Measurements from ENCODE around the gene RNF166. TPM values are rescaled to one million over a fixed set of nuclear protein-coding genes. Genes with fewer than 3 reads are reported as not detected.

RNF166 gene
- total and polyA plus RNA-seq, 2 donors (not counting 3 experiments of a cell fraction or from before 2014, with no cell fraction given): 27.6 to 38.8 TPM

GRCh38 chr16:88696441-88696840 lies 9.8 kb downstream of the RNF166 start:
- BruUV-seq (replicated peaks): TSS peak; percentile 6
- Histone ChIP-seq H2AFZ (ENCODE audit: low read depth, low read length) (no peak overlapping the region), H3K27ac (ENCODE audit: insufficient read depth, low read depth, low read length) (no peak overlapping the region), H4K20me1 (replicated peaks; ENCODE audit: control insufficient read depth, extremely low read depth, insufficient read depth, low read length) (no peaks in the 10 kb centered on the region), H3K9me3 (replicated peaks; ENCODE audit: control insufficient read depth, insufficient read depth, low read length) (no peaks in the 10 kb centered on the region), H3K36me3 (ENCODE audit: control insufficient read depth in 2 of 2, extremely low read depth in 1 of 2, insufficient read depth in 2 of 2, low read length in 2 of 2) (peaks cover 4 to 21% of the 10 kb centered on the region in 2 experiments), H3K4me1 (ENCODE audit: control insufficient read depth, extremely low read depth, insufficient read depth, low read length) (peaks cover 13% of the 10 kb centered on the region), H3K27me3 (ENCODE audit: control insufficient read depth in 2 of 2, insufficient read depth in 2 of 2, low read length in 2 of 2) (no peaks in the 10 kb centered on the region), H3K9me1 (replicated peaks; ENCODE audit: control insufficient read depth, extremely low read depth, insufficient read depth, low read length) (no peaks in the 10 kb centered on the region), H3K4me3 (replicated peaks in 1 of 3; ENCODE audit: insufficient read depth in 1 of 3, low read depth in 1 of 3, low read length in 3 of 3) (no peak overlapping the region), H3K4me2 (ENCODE audit: insufficient read depth, low read length) (no peak overlapping the region), H3K9ac (replicated peaks; ENCODE audit: extremely low read depth, insufficient read depth, low read length) (no peak overlapping the region), H3K79me2 (ENCODE audit: control insufficient read depth, insufficient read depth, low read length) (peaks cover 2% of the 10 kb centered on the region)
- POLR2A ChIA-PET: no interaction called here
- dilution Hi-C loops (cut with MboI; ENCODE audit: extremely low pct_ligation_motif_present, low sequenced_read_pairs): no loop called here
- CTCF ChIA-PET: interaction anchor here (1.4 kb wide), 1 partner anchor 34 kb away, joined by 4 read pairs; the partner anchor contains the start of gene MVD
- FAIRE-seq (no peak), DNase-seq (ENCODE audit: low read depth, low spot score) (no peak)
- intact Hi-C loops (cut with micrococcal nuclease): no loop called here
- TF ChIP-seq JUN (IDR thresholded peaks at IDR 0.05; ENCODE audit: borderline replicate concordance, insufficient read depth, insufficient read length, low read depth) (no peak), GATA2 (IDR thresholded peaks at IDR 0.05; ENCODE audit: insufficient read depth, insufficient read length, low read depth, low read length) (no peak)

DNA sequence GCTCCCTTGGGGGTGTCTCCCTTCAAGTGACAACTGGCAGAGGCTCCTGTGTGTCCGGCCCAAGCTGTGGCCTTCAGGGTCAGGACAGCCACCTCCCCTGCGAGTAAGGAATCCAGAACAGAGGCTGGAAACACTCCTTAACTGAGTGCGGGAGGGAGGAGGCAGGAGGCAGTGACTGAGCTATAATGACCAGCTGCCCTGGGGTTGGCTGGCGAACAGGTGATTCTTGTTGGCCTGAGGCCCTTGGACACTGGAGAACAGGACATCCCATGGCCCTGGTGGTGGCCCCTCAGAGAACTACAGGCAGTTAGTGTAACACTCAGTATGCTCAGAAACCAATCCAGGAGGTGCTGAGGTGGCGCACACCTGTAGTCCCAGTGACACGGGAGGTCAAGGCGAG lies 10.5 kb downstream of the RNF166 start:
- Histone ChIP-seq H3K4me2 (ENCODE audit: insufficient read depth, low read length) (no peak overlapping the region), H3K4me1 (ENCODE audit: control insufficient read depth, extremely low read depth, insufficient read depth, low read length) (peaks cover 7% of the 10 kb centered on the region), H4K20me1 (replicated peaks; ENCODE audit: control insufficient read depth, extremely low read depth, insufficient read depth, low read length) (no peaks in the 10 kb centered on the region), H3K9ac (replicated peaks; ENCODE audit: extremely low read depth, insufficient read depth, low read length) (no peak overlapping the region), H3K9me1 (replicated peaks; ENCODE audit: control insufficient read depth, extremely low read depth, insufficient read depth, low read length) (no peaks in the 10 kb centered on the region), H3K4me3 (replicated peaks in 1 of 3; ENCODE audit: insufficient read depth in 1 of 3, low read depth in 1 of 3, low read length in 3 of 3) (no peak overlapping the region), H2AFZ (ENCODE audit: low read depth, low read length) (no peak overlapping the region), H3K27me3 (ENCODE audit: control insufficient read depth in 2 of 2, insufficient read depth in 2 of 2, low read length in 2 of 2) (no peaks in the 10 kb centered on the region), H3K79me2 (ENCODE audit: control insufficient read depth, insufficient read depth, low read length) (no peaks in the 10 kb centered on the region), H3K36me3 (ENCODE audit: control insufficient read depth in 2 of 2, extremely low read depth in 1 of 2, insufficient read depth in 2 of 2, low read length in 2 of 2) (peaks cover 4 to 21% of the 10 kb centered on the region in 2 experiments), H3K9me3 (replicated peaks; ENCODE audit: control insufficient read depth, insufficient read depth, low read length) (no peaks in the 10 kb centered on the region), H3K27ac (ENCODE audit: insufficient read depth, low read depth, low read length) (no peak overlapping the region)
- DNase-seq (ENCODE audit: low read depth, low spot score) (no peak), FAIRE-seq (no peak)
- ChIA-PET CTCF (interaction anchor here (1.4 kb wide), 1 partner anchor 33 kb away, joined by 4 read pairs; the partner anchor contains the start of gene MVD), POLR2A (no interaction called here)
- dilution Hi-C loops (cut with MboI; ENCODE audit: extremely low pct_ligation_motif_present, low sequenced_read_pairs) (no loop called here), intact Hi-C loops (cut with micrococcal nuclease) (no loop called here)
- BruUV-seq (replicated peaks): no TSS peak
- no peak for TF ChIP-seq EZH2 (IDR thresholded peaks at IDR 0.05; ENCODE audit: borderline replicate concordance, low read depth, low read length, severe bottlenecking)
- TF ChIP-seq FOS (IDR thresholded peaks at IDR 0.05; ENCODE audit: borderline replicate concordance, insufficient read depth, low read length): no peak
- no peak for TF ChIP-seq MYC (IDR thresholded peaks at IDR 0.05; ENCODE audit: low read depth, low read length)
- TF ChIP-seq, protein P1, sequence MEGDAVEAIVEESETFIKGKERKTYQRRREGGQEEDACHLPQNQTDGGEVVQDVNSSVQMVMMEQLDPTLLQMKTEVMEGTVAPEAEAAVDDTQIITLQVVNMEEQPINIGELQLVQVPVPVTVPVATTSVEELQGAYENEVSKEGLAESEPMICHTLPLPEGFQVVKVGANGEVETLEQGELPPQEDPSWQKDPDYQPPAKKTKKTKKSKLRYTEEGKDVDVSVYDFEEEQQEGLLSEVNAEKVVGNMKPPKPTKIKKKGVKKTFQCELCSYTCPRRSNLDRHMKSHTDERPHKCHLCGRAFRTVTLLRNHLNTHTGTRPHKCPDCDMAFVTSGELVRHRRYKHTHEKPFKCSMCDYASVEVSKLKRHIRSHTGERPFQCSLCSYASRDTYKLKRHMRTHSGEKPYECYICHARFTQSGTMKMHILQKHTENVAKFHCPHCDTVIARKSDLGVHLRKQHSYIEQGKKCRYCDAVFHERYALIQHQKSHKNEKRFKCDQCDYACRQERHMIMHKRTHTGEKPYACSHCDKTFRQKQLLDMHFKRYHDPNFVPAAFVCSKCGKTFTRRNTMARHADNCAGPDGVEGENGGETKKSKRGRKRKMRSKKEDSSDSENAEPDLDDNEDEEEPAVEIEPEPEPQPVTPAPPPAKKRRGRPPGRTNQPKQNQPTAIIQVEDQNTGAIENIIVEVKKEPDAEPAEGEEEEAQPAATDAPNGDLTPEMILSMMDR (IDR thresholded peaks at IDR 0.05; ENCODE audit: extremely low read depth in 1 of 2, insufficient read depth in 1 of 2, low read depth in 1 of 2, low read length in 2 of 2): no peak
- TF ChIP-seq POLR2AphosphoS5 (IDR thresholded peaks at IDR 0.05; ENCODE audit: insufficient read depth, low read depth, low read length): no peak
- TF ChIP-seq, protein P2, sequence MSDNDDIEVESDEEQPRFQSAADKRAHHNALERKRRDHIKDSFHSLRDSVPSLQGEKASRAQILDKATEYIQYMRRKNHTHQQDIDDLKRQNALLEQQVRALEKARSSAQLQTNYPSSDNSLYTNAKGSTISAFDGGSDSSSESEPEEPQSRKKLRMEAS (IDR thresholded peaks at IDR 0.05; ENCODE audit: insufficient read depth, insufficient read length): no peak
- no peak for TF ChIP-seq POLR2A (IDR thresholded peaks at IDR 0.05; ENCODE audit: low read depth, low read length)
- TF ChIP-seq JUN (IDR thresholded peaks at IDR 0.05; ENCODE audit: borderline replicate concordance, insufficient read depth, insufficient read length, low read depth): no peak
- TF ChIP-seq GATA2 (IDR thresholded peaks at IDR 0.05; ENCODE audit: insufficient read depth, insufficient read length, low read depth, low read length): no peak

Data from endothelial cell of umbilical vein (primary cell).